Stomach (tissue), 9 donors: Measurements from ENCODE around the gene NRP1. TPM values are rescaled to one million over a fixed set of nuclear protein-coding genes. Genes with fewer than 3 reads are reported as not detected.
"Not testable (repeated sequence)": the region's sequence is repeated elsewhere in the genome, so short reads cannot be mapped to it uniquely, and the experiment has no call there.

Experiments
- DNase-seq, 2 donors: peaks; one replicate each; pipeline versions ENCODE4 v3.0.0 to v3.0.0-alpha.2; 2013 to 2019
- H3K27ac ChIP-seq, 5 donors: fragments of 200-600 bp in 4 of 5; sonication (generic) in 4 of 5; one replicate each; pipeline ENCODE4 v1.5.1; 2013 to 2019; ENCODE audit warnings: mild to moderate bottlenecking in 1 of 5, moderate library complexity in 1 of 5
- H3K27me3 ChIP-seq, 3 donors: fragments of 200-600 bp; sonication (generic); one replicate each; pipeline ENCODE4 v1.5.1; 2017 to 2019; ENCODE audit warnings: mixed run types in 1 of 3
- H3K36me3 ChIP-seq, 4 donors: fragments of 200-600 bp; sonication (generic); 1 replicate in 3 of 4; 2 replicates in 1 of 4; pipeline ENCODE4 v1.5.1; 2016 to 2019
- H3K4me1 ChIP-seq, 4 donors: fragments of 200-600 bp; sonication (generic); one replicate each; pipeline ENCODE4 v1.5.1; 2016 to 2019
- H3K4me3 ChIP-seq, 4 donors: fragments of 200-600 bp; sonication (generic) in 3 of 4; one replicate each; pipeline ENCODE4 v1.5.1; 2016 to 2019; ENCODE audit warnings: mild to moderate bottlenecking in 1 of 4
- H3K9me3 ChIP-seq, 4 donors: fragments of 200-600 bp; sonication (generic); one replicate each; pipeline ENCODE4 v1.5.1; 2016 to 2019
- CTCF ChIP-seq, 7 experiments: fragments of 450-650 bp in 4 of 7; fragments of 200-600 bp in 3 of 7; sonication (generic) in 3 of 7; IDR thresholded peaks; one replicate each; pipeline ENCODE4 v1.5.1; 2016 to 2019; ENCODE audit warnings: antibody characterized with exemption in 7 of 7, control low read depth in 2 of 7, mild to moderate bottlenecking in 1 of 7
- EP300 ChIP-seq: sonication (generic); formaldehyde crosslinking; IDR thresholded peaks from one replicate; pipeline ENCODE4 v1.6.1; 2017; ENCODE audit warnings: antibody characterized with exemption
- POLR2A ChIP-seq, 4 donors: fragments of 450-650 bp; IDR thresholded peaks; one replicate each; pipeline ENCODE4 v1.6.1; 2016; ENCODE audit warnings: antibody characterized with exemption in 4 of 4, control low read depth in 2 of 4, mild to moderate bottlenecking in 1 of 4, moderate library complexity in 1 of 4
- POLR2AphosphoS5 ChIP-seq, 3 donors: sonication (generic); formaldehyde crosslinking; IDR thresholded peaks; one replicate each; pipeline ENCODE4 v1.6.1; 2016; ENCODE audit warnings: antibody characterized with exemption in 3 of 3
- WGBS, 5 donors: extraction: QIAGEN DNeasy Blood & Tissue Kit in 3 of 5; methylation state at CpG; one replicate each; pipeline versions ENCODE4 v1.1.5 to v1.1.7; 2013 to 2018; 5-methylcytosine and 5-hydroxymethylcytosine counted together
- intact Hi-C: fragments of 100-400 bp; cut with DNase I; formaldehyde crosslinking; loops from one replicate; pipeline ENCODE4 v1.15.1; 2023; ENCODE audit warnings: low total_unique reads
- polyA plus RNA-seq, 3 donors: library from polyadenylated mRNA; stranded (reverse); fragments of 200-250 nt; gene quantifications; one replicate each; pipeline ENCODE4 v1.2.3, GENCODE V29; 2013
- total RNA-seq, 5 donors: library from RNA; depleted of rRNA; stranded (reverse); fragments of >200 nt; gene quantifications; one replicate each; pipeline versions ENCODE4 v1.1.0 to v1.2.3, GENCODE V29; 2014 to 2016
- donor health status: healthy with polysubstance abuse.
- donor health status: Bipolar disorder and iron deficiency.
- donor health status: healthy.

The NRP1 gene
- total and polyA plus RNA-seq, 8 donors, result 4.6 to 94.7 (median 13.0) TPM

DNA sequence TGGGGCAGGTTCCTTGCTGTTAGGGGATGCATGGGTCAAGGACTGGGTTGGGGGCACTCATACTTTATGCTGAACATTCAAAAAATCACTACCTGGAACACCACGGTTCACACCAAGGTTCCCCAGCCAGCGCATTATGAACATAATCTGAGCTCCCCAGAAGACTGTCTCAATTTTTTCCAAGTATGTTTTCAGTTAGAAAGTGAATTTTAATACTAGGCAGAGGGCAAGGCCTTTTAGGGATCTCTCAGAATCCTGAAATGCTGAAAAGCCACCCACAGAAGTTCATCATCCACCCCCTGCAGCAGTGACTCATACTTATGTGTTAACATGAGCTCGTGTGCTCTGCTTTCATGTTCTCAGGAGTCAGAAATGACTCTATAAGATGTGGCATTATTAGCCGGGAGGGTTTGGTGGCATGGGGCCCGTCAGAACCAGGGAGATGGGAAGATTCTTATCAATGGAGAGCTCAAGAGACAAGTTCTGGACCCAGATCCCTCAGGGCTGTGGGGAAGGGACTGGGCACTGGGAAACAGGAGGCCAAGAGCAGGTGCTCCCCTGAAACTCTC, 191.2 kb downstream of the NRP1 start:
- TF ChIP-seq EP300, result no peak
- no peak for TF ChIP-seq POLR2AphosphoS5 (IDR thresholded peaks at IDR 0.05)
- TF ChIP-seq CTCF (IDR thresholded peaks at IDR 0.05), result no peak
- TF ChIP-seq POLR2A (IDR thresholded peaks at IDR 0.05), result no peak
- Histone ChIP-seq H3K9me3 (no peaks in the 10 kb centered on the region), H3K4me1 (peaks cover 0 to 8% (median 0%) of the 10 kb centered on the region in 4 donors), H3K27ac (no peak overlapping the region), H3K27me3 (no peaks in the 10 kb centered on the region), H3K4me3 (no peak overlapping the region), H3K36me3 (no peaks in the 10 kb centered on the region)
- no peak for DNase-seq
- intact Hi-C loops, result no loop called here
- 71 to 75% (median 71%) methylated on average over 5 of the region's 5 CpGs for WGBS, 5 donors

DNA sequence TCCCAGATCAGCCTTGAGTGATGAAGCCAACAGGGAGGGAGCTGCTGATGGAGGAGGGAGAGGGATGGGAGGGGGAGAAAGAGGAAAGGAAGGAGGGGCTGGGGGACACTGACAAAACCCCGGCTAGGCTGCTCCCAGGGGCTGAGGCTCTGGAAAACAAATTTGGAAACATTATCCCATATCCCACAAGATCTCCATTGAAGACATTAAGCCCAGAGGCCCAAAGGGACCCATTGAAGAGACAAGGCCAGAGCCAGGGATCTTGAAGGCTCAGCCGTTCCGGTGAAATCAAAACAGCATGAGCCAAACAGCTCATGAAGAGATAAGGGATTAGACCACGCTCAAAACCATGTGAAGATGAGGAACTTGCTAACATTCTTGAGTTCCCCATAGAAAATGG, 192.2 kb downstream of the NRP1 start:
- Histone ChIP-seq H3K4me1 (peaks cover 0 to 8% (median 0%) of the 10 kb centered on the region in 4 donors), H3K9me3 (no peaks in the 10 kb centered on the region), H3K27me3 (no peaks in the 10 kb centered on the region), H3K4me3 (no peak overlapping the region), H3K36me3 (no peaks in the 10 kb centered on the region), H3K27ac (no peak overlapping the region)
- DNase-seq, result peak in 1 of 2 donors; percentile 44
- TF ChIP-seq POLR2AphosphoS5 (IDR thresholded peaks at IDR 0.05), result no peak
- no peak for TF ChIP-seq POLR2A (IDR thresholded peaks at IDR 0.05)
- TF ChIP-seq EP300, result no peak
- TF ChIP-seq CTCF (IDR thresholded peaks at IDR 0.05), result no peak
- intact Hi-C loops, result no loop called here
- WGBS, 5 donors, result 57 to 88% (median 79%) methylated on average over 4 of the region's 4 CpGs

DNA sequence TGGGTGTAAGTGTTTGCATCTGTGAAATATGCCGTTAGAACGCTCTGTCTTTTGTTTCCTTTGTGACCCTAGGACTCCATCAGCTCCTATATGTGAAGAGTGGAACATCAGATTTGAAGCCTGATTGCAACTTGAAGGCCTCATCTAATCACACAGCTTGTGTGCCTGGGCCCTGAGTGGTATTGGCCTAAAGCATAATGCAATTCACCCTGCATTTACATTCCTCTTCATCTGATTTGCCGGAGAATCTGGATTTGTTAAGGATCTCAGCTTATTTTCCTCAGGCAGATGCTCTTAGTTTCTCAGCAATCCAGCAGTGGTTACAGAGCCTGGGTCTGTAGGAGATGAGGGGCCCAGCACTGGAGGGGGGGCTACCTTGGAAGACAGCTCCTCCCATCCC, 193.2 kb downstream of the NRP1 start:
- Histone ChIP-seq H3K27me3 (no peaks in the 10 kb centered on the region), H3K4me1 (peaks cover 0 to 8% (median 0%) of the 10 kb centered on the region in 4 donors), H3K4me3 (no peak overlapping the region), H3K27ac (no peak overlapping the region), H3K36me3 (no peaks in the 10 kb centered on the region), H3K9me3 (no peaks in the 10 kb centered on the region)
- WGBS, 5 donors, result 92 to 98% (median 95%) methylated on average over 3 of the region's 3 CpGs
- DNase-seq, result no peak
- TF ChIP-seq EP300, result no peak
- no peak for TF ChIP-seq CTCF (IDR thresholded peaks at IDR 0.05)
- intact Hi-C loops, result no loop called here

GRCh38 chr10:33139181-33139646, 195.3 kb downstream of the NRP1 start:
- intact Hi-C loops, result no loop called here
- H3K4me3 ChIP-seq, result no peak overlapping the region
- peaks cover 0 to 8% (median 0%) of the 10 kb centered on the region in 4 donors for H3K4me1 ChIP-seq
- H3K9me3 ChIP-seq, result no peaks in the 10 kb centered on the region
- TF ChIP-seq POLR2A (IDR thresholded peaks at IDR 0.05) (no peak), POLR2AphosphoS5 (IDR thresholded peaks at IDR 0.05) (no peak), EP300 (no peak), CTCF (IDR thresholded peaks at IDR 0.05) (no peak)
- H3K27me3 ChIP-seq, result no peaks in the 10 kb centered on the region
- 70 to 77% (median 72%) methylated on average over 12 of the region's 12 CpGs for WGBS, 5 donors
- no peaks in the 10 kb centered on the region for H3K36me3 ChIP-seq
- DNase-seq, result peak in 1 of 2 donors; percentile 75
- H3K27ac ChIP-seq, result no peak overlapping the region

GRCh38 chr10:33138686-33139085, 195.8 kb downstream of the NRP1 start:
- DNase-seq, H3K4me1 ChIP-seq, intact Hi-C loops, H3K36me3 ChIP-seq, H3K27me3 ChIP-seq, H3K27ac ChIP-seq, H3K9me3 ChIP-seq, H3K4me3 ChIP-seq: not testable (repeated sequence)
- WGBS, 5 donors, result 84 to 94% (median 89%) methylated on average over 10 of the region's 10 CpGs
